NCI-H1092 treated with DMSO at 0.1 percent for 48 hours (cell line): ENCODE results near the gene AGFG1.
A peak's percentile ranks its signal among the peaks of the same experiment; 100 is the strongest.
"Not testable (repeated sequence)": the region's sequence is repeated elsewhere in the genome, so short reads cannot be mapped to it uniquely, and the experiment has no call there.

ENCODE experiments used
- DNase-seq: peaks from one replicate; lab custom pipeline; 2025; lab: John Stamatoyannopoulos, UW

The AGFG1 gene

GRCh38 chr2:227499627-227500300 lies 27.8 kb downstream of the AGFG1 start:
- no peak for DNase-seq

GRCh38 chr2:227500301-227500630 lies 28.3 kb downstream of the AGFG1 start:
- DNase-seq: no peak

GRCh38 chr2:227503433-227504406 lies 31.8 kb downstream of the AGFG1 start:
- DNase-seq: no peak

- DNase-seq: no peak
Measured at GRCh38 chr2:227504700-227505099, 32.7 kb downstream of the AGFG1 start.

- DNase-seq: no peak
Measured at GRCh38 chr2:227506456-227506855, 34.5 kb downstream of the AGFG1 start.

- DNase-seq: no peak
Measured at GRCh38 chr2:227507963-227508362, 36.0 kb downstream of the AGFG1 start.

- DNase-seq: no peak
Measured at GRCh38 chr2:227509076-227509475, 37.1 kb downstream of the AGFG1 start.

GRCh38 chr2:227509824-227510619 lies 38.1 kb downstream of the AGFG1 start:
- no peak for DNase-seq

GRCh38 chr2:227510620-227510958 lies 38.6 kb downstream of the AGFG1 start:
- DNase-seq: no peak

GRCh38 chr2:227511239-227511930 lies 39.4 kb downstream of the AGFG1 start:
- no peak for DNase-seq

- no peak for DNase-seq
Measured at GRCh38 chr2:227511955-227512354, 40.0 kb downstream of the AGFG1 start.

- DNase-seq: no peak
Measured at GRCh38 chr2:227513113-227513512, 41.2 kb downstream of the AGFG1 start.

GRCh38 chr2:227515742-227516141 lies 43.8 kb downstream of the AGFG1 start:
- DNase-seq: no peak

- no peak for DNase-seq
Measured at GRCh38 chr2:227517724-227518123, 45.8 kb downstream of the AGFG1 start.

GRCh38 chr2:227518278-227518865 lies 46.4 kb downstream of the AGFG1 start:
- not testable (repeated sequence) for DNase-seq

- not testable (repeated sequence) for DNase-seq
Measured at GRCh38 chr2:227521178-227521577, 49.2 kb downstream of the AGFG1 start.

- no peak for DNase-seq
Measured at GRCh38 chr2:227524665-227525064, 52.7 kb downstream of the AGFG1 start.

GRCh38 chr2:227527351-227527750 lies 55.4 kb downstream of the AGFG1 start:
- no peak for DNase-seq

GRCh38 chr2:227528803-227529202 lies 56.8 kb downstream of the AGFG1 start:
- no peak for DNase-seq

GRCh38 chr2:227529871-227530270 lies 57.9 kb downstream of the AGFG1 start:
- DNase-seq: no peak

- DNase-seq: no peak
Measured at GRCh38 chr2:227534714-227535113, 62.8 kb downstream of the AGFG1 start.

GRCh38 chr2:227536445-227536844 lies 64.5 kb downstream of the AGFG1 start:
- DNase-seq: peak; percentile 0
